Measurements from ENCODE around the gene HACD2. TPM values are rescaled to one million over a fixed set of nuclear protein-coding genes. Genes with fewer than 3 reads are reported as not detected.

Gene HACD2
- total and polyA plus RNA-seq, 10 of the 15 experiments (the other 5 are each of a cell fraction or from before 2014, with no cell fraction given): 9.1 to 30.0 (median 18.8) TPM

DNA sequence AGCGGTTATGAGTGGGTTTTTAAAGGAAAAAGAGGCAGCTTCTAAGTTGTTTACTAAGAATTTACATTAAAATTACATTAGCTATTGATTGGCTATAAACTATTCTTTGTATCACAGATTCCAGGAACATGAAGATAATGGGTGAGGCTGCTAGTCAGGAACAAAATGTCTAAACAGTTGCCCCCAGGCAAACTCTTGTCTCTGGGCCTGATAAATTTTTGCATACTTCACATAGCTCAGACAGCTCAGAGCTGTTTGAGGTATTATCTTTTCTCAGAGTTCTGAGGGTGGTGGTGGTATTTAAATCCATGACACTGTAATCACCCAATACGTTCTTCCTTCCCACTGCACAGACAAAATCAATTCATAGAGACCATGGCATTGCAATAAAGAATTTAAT, 2.1 kb upstream of the HACD2 start:
- FAIRE-seq: no peak
- RAD21 ChIA-PET (ENCODE audit: unreplicated experiment): interaction anchor here (0.7 kb wide), 1 partner anchor 19 kb away, joined by 3 read pairs; no protein-coding TSS in a partner anchor
- WGBS (ENCODE audit: insufficient coverage, insufficient replicate concordance, low lambda C conversion rate, missing lambda C conversion rate): 77% methylated on average over 2 of the region's 2 CpGs
- H3K9ac ChIP-seq (ENCODE audit: control insufficient read depth, insufficient read depth, low read length): no peak overlapping the region
- SMC1A ChIA-PET (ENCODE audit: uncharacterized antibody, unreplicated experiment): interaction anchor here (0.9 to 1.4 kb wide), 5 partner anchors 18 to 137 kb away, joined by 3 to 4 read pairs (median 3); no protein-coding TSS in a partner anchor
- peaks cover 31% of the 10 kb centered on the region for H3K79me2 ChIP-seq (ENCODE audit: control insufficient read depth, insufficient read depth, low read length)
- peak overlapping the region; percentile 88 for H3K4me2 ChIP-seq (ENCODE audit: control insufficient read depth, insufficient read depth)
- H2AFZ ChIP-seq (ENCODE audit: control insufficient read depth, low read depth, low read length): no peak overlapping the region
- H3K4me3 ChIP-seq: peak overlapping the region; percentile 22; the same call in 1 of the 2 replicates
- no peak overlapping the region for H3K27ac ChIP-seq (ENCODE audit: control insufficient read depth, insufficient read depth)
- CTCF ChIA-PET: interaction anchor here (0.7 to 4.3 kb wide), 4 partner anchors 12 to 55 kb away, joined by 3 to 30 read pairs (median 5); no protein-coding TSS in a partner anchor
- POLR2A ChIA-PET: interaction anchor here (0.7 to 1.1 kb wide), 2 partner anchors 15 to 19 kb away, joined by 3 to 4 read pairs; no protein-coding TSS in a partner anchor
- no peak for DNase-seq (ENCODE audit: low read depth, low spot score)
- H3K4me1 ChIP-seq (ENCODE audit: control insufficient read depth, insufficient read depth, low read length): peaks cover 2% of the 10 kb centered on the region
- no peaks in the 10 kb centered on the region for H3K27me3 ChIP-seq (replicated peaks in 1 of 2; ENCODE audit: control insufficient read depth in 2 of 2, insufficient read depth in 2 of 2, low read length in 1 of 2)
- intact Hi-C loops (cut with micrococcal nuclease; ENCODE audit: unreplicated experiment) (no loop called here), in situ Hi-C loops (cut with MboI) (no loop called here)
- TF ChIP-seq DPF2 (IDR thresholded peaks at IDR 0.05): no peak
- TF ChIP-seq, protein P1, sequence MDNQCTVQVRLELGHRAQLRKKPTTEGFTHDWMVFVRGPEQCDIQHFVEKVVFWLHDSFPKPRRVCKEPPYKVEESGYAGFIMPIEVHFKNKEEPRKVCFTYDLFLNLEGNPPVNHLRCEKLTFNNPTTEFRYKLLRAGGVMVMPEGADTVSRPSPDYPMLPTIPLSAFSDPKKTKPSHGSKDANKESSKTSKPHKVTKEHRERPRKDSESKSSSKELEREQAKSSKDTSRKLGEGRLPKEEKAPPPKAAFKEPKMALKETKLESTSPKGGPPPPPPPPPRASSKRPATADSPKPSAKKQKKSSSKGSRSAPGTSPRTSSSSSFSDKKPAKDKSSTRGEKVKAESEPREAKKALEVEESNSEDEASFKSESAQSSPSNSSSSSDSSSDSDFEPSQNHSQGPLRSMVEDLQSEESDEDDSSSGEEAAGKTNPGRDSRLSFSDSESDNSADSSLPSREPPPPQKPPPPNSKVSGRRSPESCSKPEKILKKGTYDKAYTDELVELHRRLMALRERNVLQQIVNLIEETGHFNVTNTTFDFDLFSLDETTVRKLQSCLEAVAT (IDR thresholded peaks at IDR 0.05): no peak
- TF ChIP-seq HDGF (IDR thresholded peaks at IDR 0.05): no peak
- no peak for TF ChIP-seq ZBED1 (IDR thresholded peaks at IDR 0.05; ENCODE audit: borderline replicate concordance)
- TF ChIP-seq NR2F1 (conservative IDR thresholded peaks at IDR 0.05): no peak
- no peak for TF ChIP-seq TCF12 (IDR thresholded peaks at IDR 0.05; ENCODE audit: low read depth, low read length)
- no peak for TF ChIP-seq HCFC1 (IDR thresholded peaks at IDR 0.05; ENCODE audit: low read length)
- TF ChIP-seq E4F1 (IDR thresholded peaks at IDR 0.05; ENCODE audit: borderline replicate concordance, partially characterized antibody): no peak
- no peak for TF ChIP-seq CREB1 (IDR thresholded peaks at IDR 0.05; ENCODE audit: low read depth)
- TF ChIP-seq RFX5 (IDR thresholded peaks at IDR 0.05; ENCODE audit: low read depth, low read length): no peak
- TF ChIP-seq PAX8 (IDR thresholded peaks at IDR 0.05): no peak
- H3K36me3 ChIP-seq (ENCODE audit: control insufficient read depth in 2 of 2, insufficient read depth in 2 of 2, low read length in 1 of 2): no peaks in the 10 kb centered on the region; a peak in 1 of 4 replicates
- no TSS peak for BruUV-seq (replicated peaks)
- H4K20me1 ChIP-seq (ENCODE audit: control insufficient read depth, insufficient read depth): no peaks in the 10 kb centered on the region
- H3K9me3 ChIP-seq (replicated peaks; ENCODE audit: control insufficient read depth, insufficient read depth, low read length): peaks cover 17% of the 10 kb centered on the region
- no peak for ATAC-seq
